Tibial nerve (tissue), 4 donors: ENCODE results near the gene PCBP3.

Experiments
- CTCF ChIP-seq, 5 experiments: fragments of 200-600 bp in 3 of 5; fragments of 450-650 bp in 2 of 5; sonication (generic) in 3 of 5; IDR thresholded peaks; one replicate each; pipeline ENCODE4 v1.5.1; 2016 to 2019; ENCODE audit warnings: antibody characterized with exemption in 5 of 5, mild to moderate bottlenecking in 3 of 5, moderate library complexity in 2 of 5
- EP300 ChIP-seq, 2 donors: sonication (generic); formaldehyde crosslinking; IDR thresholded peaks; one replicate each; pipeline ENCODE4 v1.6.1; 2017; ENCODE audit warnings: antibody characterized with exemption in 2 of 2, mild to moderate bottlenecking in 1 of 2
- POLR2A ChIP-seq, 2 donors: fragments of 450-650 bp; IDR thresholded peaks; one replicate each; pipeline ENCODE4 v1.6.1; 2017; ENCODE audit warnings: antibody characterized with exemption in 2 of 2, mild to moderate bottlenecking in 2 of 2, moderate library complexity in 2 of 2

- TF ChIP-seq CTCF (IDR thresholded peaks at IDR 0.05) (no peak), EP300 (IDR thresholded peaks at IDR 0.05) (no peak), POLR2A (IDR thresholded peaks at IDR 0.05) (no peak)
Observed at GRCh38 chr21:45860493-45861155, 217.1 kb downstream of the PCBP3 start.
